HCT116 (cell line): ENCODE data around the gene MEAF6.

Experiments used
- CEBPB ChIP-seq: IDR thresholded peaks from 2 replicates; pipeline ENCODE4 v1.6.1; 2012; ENCODE audit warnings: low read depth
- RAD21 ChIP-seq: IDR thresholded peaks from 2 replicates; pipeline ENCODE4 v1.6.1; 2012; ENCODE audit warnings: low read depth, mild to moderate bottlenecking

DNA sequence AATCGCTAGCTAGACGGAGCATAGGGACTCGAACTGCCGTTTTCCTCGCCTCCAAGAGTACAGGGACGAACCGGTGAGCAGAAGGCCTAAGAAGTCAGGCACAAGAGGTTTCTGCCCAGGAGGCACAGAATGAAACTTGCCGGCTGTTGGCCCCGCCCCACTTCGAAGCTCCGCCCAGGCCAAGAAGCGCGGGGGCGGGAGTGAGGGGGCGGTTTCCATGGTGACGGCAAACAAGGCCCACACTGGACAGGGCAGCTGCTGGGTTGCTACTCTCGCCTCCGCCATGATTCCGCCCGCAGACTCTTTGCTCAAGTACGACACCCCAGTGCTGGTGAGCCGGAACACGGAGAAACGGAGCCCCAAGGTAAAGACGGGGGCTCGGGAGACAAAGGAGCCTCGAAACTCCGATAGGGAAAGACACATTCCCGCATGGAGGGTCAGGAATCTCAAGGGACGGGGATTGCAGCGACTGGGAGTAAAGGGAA lies 42.2 kb upstream of the MEAF6 start, which contains the start of gene DNALI1:
- TF ChIP-seq RAD21 (no peak), CEBPB (no peak)
